ENCODE measurements around the gene TMEM141. TPM values are rescaled to one million over a fixed set of nuclear protein-coding genes. Genes with fewer than 3 reads are reported as not detected.
"Not testable (repeated sequence)": the region's sequence is repeated elsewhere in the genome, so short reads cannot be mapped to it uniquely, and the experiment has no call there.

The TMEM141 gene
- total and polyA plus RNA-seq, 2 experiments from 2014 or later, result 51.7 to 59.4 TPM

GRCh38 chr9:136835162-136835931 is 44.2 kb downstream of the TMEM141 start:
- in situ Hi-C loops (cut with MboI), result no loop called here
- WGBS, 2 experiments (ENCODE audit: low coverage in 1 of 2, low lambda C conversion rate in 2 of 2, missing lambda C conversion rate in 2 of 2), result 96 to 97% methylated on average over 34 to 36 of the region's 36 CpGs
- Histone ChIP-seq H3K9me2 (ENCODE audit: insufficient read depth) (no peaks in the 10 kb centered on the region), H2AFZ (no peak overlapping the region), H3K9me3 (ENCODE audit: low read depth) (no peaks in the 10 kb centered on the region), H3K27ac (no peak overlapping the region), H3K9ac (no peak overlapping the region), H3K4me3 (no peak overlapping the region), H3K4me2 (ENCODE audit: unreplicated experiment) (no peak overlapping the region), H3F3A (ENCODE audit: insufficient read depth) (no peaks in the 10 kb centered on the region), H3K36me3 (ENCODE audit: low read depth) (no peaks in the 10 kb centered on the region), H4K20me1 (ENCODE audit: insufficient read depth) (no peaks in the 10 kb centered on the region), H3K4me1 (ENCODE audit: insufficient read depth) (no peaks in the 10 kb centered on the region), H3K27me3 (replicated peaks; ENCODE audit: insufficient read depth) (no peaks in the 10 kb centered on the region), H3K79me2 (ENCODE audit: insufficient read depth) (no peaks in the 10 kb centered on the region)
- TF ChIP-seq EZH2phosphoT487 (IDR thresholded peaks at IDR 0.05; ENCODE audit: insufficient read depth, low read depth) (no peak), EZH2 (IDR thresholded peaks at IDR 0.05; ENCODE audit: insufficient read depth, poor library complexity, severe bottlenecking) (no peak)
- no peak for DNase-seq

- 88 to 90% methylated on average over 20 to 21 of the region's 21 CpGs for WGBS, 2 experiments (ENCODE audit: low coverage in 1 of 2, low lambda C conversion rate in 2 of 2, missing lambda C conversion rate in 2 of 2)
- H3K9ac ChIP-seq, result no peak overlapping the region
- no peaks in the 10 kb centered on the region for H3F3A ChIP-seq (ENCODE audit: insufficient read depth)
- DNase-seq, result no peak
- no peak overlapping the region for H3K27ac ChIP-seq
- in situ Hi-C loops (cut with MboI), result no loop called here
- peaks cover 8% of the 10 kb centered on the region; the same call in 1 of the 2 replicates for H3K4me1 ChIP-seq (ENCODE audit: insufficient read depth)
- no peaks in the 10 kb centered on the region for H3K36me3 ChIP-seq (ENCODE audit: low read depth)
- H3K9me2 ChIP-seq (ENCODE audit: insufficient read depth), result no peaks in the 10 kb centered on the region
- H3K79me2 ChIP-seq (ENCODE audit: insufficient read depth), result no peaks in the 10 kb centered on the region
- no peak overlapping the region for H2AFZ ChIP-seq
- H3K4me2 ChIP-seq (ENCODE audit: unreplicated experiment), result no peak overlapping the region
- H3K4me3 ChIP-seq, result no peak overlapping the region
- TF ChIP-seq EZH2 (IDR thresholded peaks at IDR 0.05; ENCODE audit: insufficient read depth, poor library complexity, severe bottlenecking), result no peak
- no peak for TF ChIP-seq EZH2phosphoT487 (IDR thresholded peaks at IDR 0.05; ENCODE audit: insufficient read depth, low read depth)
- no peaks in the 10 kb centered on the region for H3K27me3 ChIP-seq (replicated peaks; ENCODE audit: insufficient read depth)
- no peaks in the 10 kb centered on the region for H4K20me1 ChIP-seq (ENCODE audit: insufficient read depth)
- no peaks in the 10 kb centered on the region for H3K9me3 ChIP-seq (ENCODE audit: low read depth)
Measured at GRCh38 chr9:136835932-136836904, 45.1 kb downstream of the TMEM141 start.

- Histone ChIP-seq H3K9me2 (ENCODE audit: insufficient read depth) (no peaks in the 10 kb centered on the region), H3K27me3 (replicated peaks; ENCODE audit: insufficient read depth) (no peaks in the 10 kb centered on the region), H3K4me2 (ENCODE audit: unreplicated experiment) (no peak overlapping the region), H3K36me3 (ENCODE audit: low read depth) (no peaks in the 10 kb centered on the region), H3F3A (ENCODE audit: insufficient read depth) (no peaks in the 10 kb centered on the region), H3K9ac (no peak overlapping the region), H4K20me1 (ENCODE audit: insufficient read depth) (no peaks in the 10 kb centered on the region), H3K9me3 (ENCODE audit: low read depth) (no peaks in the 10 kb centered on the region), H3K4me3 (no peak overlapping the region), H3K4me1 (ENCODE audit: insufficient read depth) (peaks cover 13% of the 10 kb centered on the region), H3K27ac (no peak overlapping the region), H2AFZ (no peak overlapping the region), H3K79me2 (ENCODE audit: insufficient read depth) (no peaks in the 10 kb centered on the region)
- TF ChIP-seq EZH2phosphoT487 (IDR thresholded peaks at IDR 0.05; ENCODE audit: insufficient read depth, low read depth) (no peak), EZH2 (IDR thresholded peaks at IDR 0.05; ENCODE audit: insufficient read depth, poor library complexity, severe bottlenecking) (no peak)
- WGBS, 2 experiments (ENCODE audit: low coverage in 1 of 2, low lambda C conversion rate in 2 of 2, missing lambda C conversion rate in 2 of 2), result 87 to 92% methylated on average over 17 to 27 of the region's 27 CpGs
- DNase-seq, result no peak
- in situ Hi-C loops (cut with MboI), result no loop called here
Measured at GRCh38 chr9:136837146-136837855, 46.2 kb downstream of the TMEM141 start.

GRCh38 chr9:136837856-136838277 is 46.7 kb downstream of the TMEM141 start:
- WGBS, 2 experiments (ENCODE audit: low coverage in 1 of 2, low lambda C conversion rate in 2 of 2, missing lambda C conversion rate in 2 of 2), result 87 to 92% methylated on average over 13 to 15 of the region's 15 CpGs
- H3K9me2 ChIP-seq (ENCODE audit: insufficient read depth), result not testable (repeated sequence)

More at GRCh38 chr9:136837856-136838277, 46.7 kb downstream of the TMEM141 start:
- H4K20me1 ChIP-seq (ENCODE audit: insufficient read depth); H3K79me2 ChIP-seq (ENCODE audit: insufficient read depth); H3K4me3 ChIP-seq; H3K27ac ChIP-seq; DNase-seq; in situ Hi-C loops (cut with MboI); H3K27me3 ChIP-seq (replicated peaks; ENCODE audit: insufficient read depth); H3K36me3 ChIP-seq (ENCODE audit: low read depth); H3K9me3 ChIP-seq (ENCODE audit: low read depth); H3K4me2 ChIP-seq (ENCODE audit: unreplicated experiment); H3F3A ChIP-seq (ENCODE audit: insufficient read depth); H2AFZ ChIP-seq; H3K9ac ChIP-seq: not testable (repeated sequence)
- H3K4me1 ChIP-seq (ENCODE audit: insufficient read depth), result peaks cover 13% of the 10 kb centered on the region

Data from GM23248 (cell line).